ENCODE data around the gene PREB.

DNA sequence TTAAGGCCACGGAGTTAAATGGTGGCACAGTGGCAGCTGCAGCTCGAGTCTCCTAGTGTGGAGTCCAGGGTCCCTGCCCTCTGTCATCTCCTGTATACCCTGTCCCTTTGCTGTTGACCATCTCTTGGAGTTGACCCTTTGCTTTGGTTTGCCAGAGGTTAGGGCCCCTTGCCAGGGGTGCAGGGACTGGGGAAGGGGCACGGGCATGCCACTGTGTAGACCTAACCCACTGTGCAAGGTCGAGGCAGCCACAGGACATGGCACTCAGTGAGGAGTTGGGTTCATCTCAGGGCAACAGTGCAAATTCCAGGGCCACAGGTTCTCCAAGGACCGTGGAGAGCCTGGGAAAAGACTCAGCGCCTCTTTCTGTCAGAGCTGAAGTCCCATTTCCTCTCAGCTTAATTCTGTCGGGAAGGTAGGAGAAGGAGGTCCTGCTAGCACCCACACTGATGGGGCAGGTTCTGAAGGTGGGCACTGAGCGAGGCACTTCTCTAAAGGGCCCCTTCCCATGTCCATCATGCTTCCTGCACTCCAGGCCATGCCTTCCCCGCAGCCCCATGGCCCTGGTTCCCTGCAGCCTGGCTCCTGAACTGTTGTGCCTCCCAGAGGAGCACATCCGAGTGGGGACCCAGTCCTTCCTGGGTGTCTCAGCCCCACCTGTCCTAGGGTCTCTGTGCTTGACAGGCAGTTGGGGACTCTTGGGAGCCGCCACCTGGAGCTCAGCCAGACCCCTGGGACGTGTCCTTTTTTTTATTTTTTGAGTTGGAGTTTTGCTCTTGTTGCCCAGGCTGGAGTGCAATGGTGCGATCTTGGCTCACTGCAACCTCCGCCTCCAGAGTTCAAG, 45.1 kb downstream of the PREB start:
- TF ChIP-seq, protein P1, sequence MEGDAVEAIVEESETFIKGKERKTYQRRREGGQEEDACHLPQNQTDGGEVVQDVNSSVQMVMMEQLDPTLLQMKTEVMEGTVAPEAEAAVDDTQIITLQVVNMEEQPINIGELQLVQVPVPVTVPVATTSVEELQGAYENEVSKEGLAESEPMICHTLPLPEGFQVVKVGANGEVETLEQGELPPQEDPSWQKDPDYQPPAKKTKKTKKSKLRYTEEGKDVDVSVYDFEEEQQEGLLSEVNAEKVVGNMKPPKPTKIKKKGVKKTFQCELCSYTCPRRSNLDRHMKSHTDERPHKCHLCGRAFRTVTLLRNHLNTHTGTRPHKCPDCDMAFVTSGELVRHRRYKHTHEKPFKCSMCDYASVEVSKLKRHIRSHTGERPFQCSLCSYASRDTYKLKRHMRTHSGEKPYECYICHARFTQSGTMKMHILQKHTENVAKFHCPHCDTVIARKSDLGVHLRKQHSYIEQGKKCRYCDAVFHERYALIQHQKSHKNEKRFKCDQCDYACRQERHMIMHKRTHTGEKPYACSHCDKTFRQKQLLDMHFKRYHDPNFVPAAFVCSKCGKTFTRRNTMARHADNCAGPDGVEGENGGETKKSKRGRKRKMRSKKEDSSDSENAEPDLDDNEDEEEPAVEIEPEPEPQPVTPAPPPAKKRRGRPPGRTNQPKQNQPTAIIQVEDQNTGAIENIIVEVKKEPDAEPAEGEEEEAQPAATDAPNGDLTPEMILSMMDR (IDR thresholded peaks at IDR 0.05; ENCODE audit: borderline replicate concordance, extremely low read depth, low read length, poor library complexity, severe bottlenecking) = no peak
- TF ChIP-seq EZH2 (IDR thresholded peaks at IDR 0.05; ENCODE audit: borderline replicate concordance, low read depth, low read length, severe bottlenecking) = no peak

Measured in DND-41 (cell line).